GM23338 (cell line): ENCODE data around the gene DCAF11. TPM values are rescaled to one million over a fixed set of nuclear protein-coding genes. Genes with fewer than 3 reads are reported as not detected.
A peak's percentile ranks its signal among the peaks of the same experiment; 100 is the strongest.

ENCODE experiments used
- ATAC-seq: fragments of 200-7000 bp; cut with Tn5 transposase; 3 replicates; pipeline ENCODE4 v1.9.1; 2020
- DNase-seq: peaks from one replicate; pipeline ENCODE4 v3.0.0-alpha.2; 2015; ENCODE audit warnings: low spot score
- H2AFZ ChIP-seq: fragments of 200-600 bp; sonication (generic); 2 replicates; pipeline ENCODE4 v1.8.0; 2016; ENCODE audit warnings: antibody characterized with exemption, mild to moderate bottlenecking, moderate library complexity
- H3F3A ChIP-seq: fragments of 200-600 bp; sonication (generic); replicated peaks from 2 replicates; pipeline ENCODE4 v1.8.0; 2017; ENCODE audit warnings: antibody characterized with exemption, mixed run types, low read depth
- H3K27ac ChIP-seq: fragments of 200-600 bp; sonication (generic); 2 replicates; pipeline ENCODE4 v1.6.1; 2016; ENCODE audit warnings: low read depth
- H3K27me3 ChIP-seq: fragments of 200-600 bp; sonication (generic); 2 replicates; pipeline ENCODE4 v1.8.0; 2016; ENCODE audit warnings: mild to moderate bottlenecking, mixed run types, moderate library complexity; ENCODE audit not compliant: insufficient read depth
- H3K36me3 ChIP-seq: fragments of 200-600 bp; sonication (generic); 2 replicates; pipeline ENCODE4 v1.8.0; 2016; ENCODE audit warnings: mild to moderate bottlenecking; ENCODE audit not compliant: insufficient read depth
- H3K4me1 ChIP-seq: fragments of 200-600 bp; sonication (generic); 2 replicates; pipeline ENCODE4 v1.8.0; 2016; ENCODE audit warnings: mild to moderate bottlenecking, moderate library complexity; ENCODE audit not compliant: insufficient read depth
- H3K4me2 ChIP-seq: fragments of 200-600 bp; sonication (generic); 2 replicates; pipeline ENCODE4 v1.7.1; 2017; ENCODE audit warnings: mixed run types
- H3K4me3 ChIP-seq: fragments of 200-600 bp; sonication (generic); 2 replicates; pipeline ENCODE4 v1.6.1; 2016; ENCODE audit warnings: mixed run types
- H3K79me2 ChIP-seq: fragments of 200-600 bp; sonication (generic); replicated peaks from 2 replicates; pipeline ENCODE4 v1.8.0; 2017; ENCODE audit warnings: mild to moderate bottlenecking; ENCODE audit not compliant: insufficient read depth
- H3K9me2 ChIP-seq: fragments of 200-600 bp; sonication (generic); 2 replicates; pipeline ENCODE4 v1.8.0; 2017; ENCODE audit not compliant: insufficient read depth
- H4K20me1 ChIP-seq: fragments of 200-600 bp; sonication (generic); replicated peaks from 2 replicates; pipeline ENCODE4 v1.8.0; 2017; ENCODE audit warnings: mild to moderate bottlenecking; ENCODE audit not compliant: insufficient read depth
- H3K27ac Mint-ChIP-seq: 2 replicates; pipeline ENCODE4 v1.8.0; 2020; ENCODE audit warnings: inconsistent platforms, mild to moderate bottlenecking, moderate library complexity, mixed read lengths
- H3K27me3 Mint-ChIP-seq: 3 replicates; pipeline ENCODE4 v1.8.0; 2022; ENCODE audit warnings: low read depth, mild to moderate bottlenecking, moderate library complexity, mixed read lengths, inconsistent platforms; ENCODE audit not compliant: insufficient read depth, poor library complexity
- H3K36me3 Mint-ChIP-seq: 3 replicates; pipeline ENCODE4 v1.8.0; 2021; ENCODE audit warnings: low read depth, mild to moderate bottlenecking, inconsistent platforms, moderate library complexity, mixed read lengths
- H3K4me1 Mint-ChIP-seq: 3 replicates; pipeline ENCODE4 v1.8.0; 2020; ENCODE audit warnings: mild to moderate bottlenecking, inconsistent platforms, mixed read lengths
- H3K4me3 Mint-ChIP-seq: 3 replicates; pipeline ENCODE4 v1.8.0; 2021; ENCODE audit warnings: moderate library complexity, mild to moderate bottlenecking, inconsistent platforms, mixed read lengths
- H3K9me3 Mint-ChIP-seq: 3 replicates; pipeline ENCODE4 v1.8.0; 2020; ENCODE audit warnings: moderate library complexity, mild to moderate bottlenecking, inconsistent platforms, mixed read lengths
- CREB1 ChIP-seq: fragments of 250-450 bp; sonication (Bioruptor Pico); IDR thresholded peaks from 2 replicates; pipeline ENCODE4 v1.5.0; 2020; ENCODE audit warnings: low read depth, mild to moderate bottlenecking, moderate library complexity
- CTCF ChIP-seq, 2 experiments: fragments of 200-600 bp in 1 of 2; sonication (generic) in 1 of 2; conservative IDR thresholded peaks; 2 replicates each; pipeline versions ENCODE4 v1.5.1 to v1.6.1; 2016 to 2017; ENCODE audit warnings: antibody characterized with exemption in 2 of 2, low read depth in 2 of 2, mild to moderate bottlenecking in 2 of 2, moderate library complexity in 1 of 2
- EZH2 ChIP-seq: fragments of 200-600 bp; sonication (generic); IDR thresholded peaks from one replicate; pipeline ENCODE4 v1.8.0; 2017; ENCODE audit warnings: antibody characterized with exemption, mild to moderate bottlenecking, low read depth; ENCODE audit not compliant: unreplicated experiment
- EZH2phosphoT487 ChIP-seq: fragments of 200-600 bp; sonication (generic); IDR thresholded peaks from one replicate; pipeline ENCODE4 v1.8.1; 2018; ENCODE audit warnings: antibody characterized with exemption; ENCODE audit not compliant: unreplicated experiment
- JUNB ChIP-seq: IDR thresholded peaks from one replicate; pipeline ENCODE4 v1.6.1; 2016; ENCODE audit warnings: antibody characterized with exemption; ENCODE audit not compliant: unreplicated experiment
- NANOG ChIP-seq: IDR thresholded peaks from 2 replicates; pipeline ENCODE4 v1.6.1; 2016; ENCODE audit warnings: antibody characterized with exemption, borderline replicate concordance
- POLR2AphosphoS5 ChIP-seq: IDR thresholded peaks from 2 replicates; pipeline ENCODE4 v1.6.1; 2016; ENCODE audit warnings: antibody characterized with exemption, low read depth
- REST ChIP-seq: IDR thresholded peaks from one replicate; pipeline ENCODE4 v1.6.1; 2018; ENCODE audit warnings: antibody characterized with exemption; ENCODE audit not compliant: unreplicated experiment
- STAT1 ChIP-seq: IDR thresholded peaks from one replicate; pipeline ENCODE4 v1.6.1; 2016; ENCODE audit warnings: antibody characterized with exemption; ENCODE audit not compliant: unreplicated experiment
- ZNF114 ChIP-seq: fragments of 250-450 bp; sonication (Bioruptor Pico); IDR thresholded peaks from 2 replicates; pipeline ENCODE4 v1.5.0; 2020; ENCODE audit warnings: mild to moderate bottlenecking, moderate library complexity
- ZNF331 ChIP-seq: fragments of 250-450 bp; sonication (Bioruptor Pico); IDR thresholded peaks from 2 replicates; pipeline ENCODE4 v1.5.0; 2020; ENCODE audit warnings: low read depth, mild to moderate bottlenecking, moderate library complexity
- polyA plus RNA-seq: library from polyadenylated mRNA; unstranded; fragments of >200 nt; fragmentation: Nextera tagmentation; extraction: Ambion mirVana; gene quantifications from 2 replicates; pipeline ENCODE4 v1.2.1, GENCODE V29; 2016
- total RNA-seq: library from RNA; depleted of rRNA; stranded (reverse); fragments of >200 nt; shearing (Covaris generic); gene quantifications from 2 replicates; pipeline ENCODE4 v1.2.3, GENCODE V29; 2014
- TF ChIP-seq, protein P1 (sequence below): IDR thresholded peaks from 2 replicates; pipeline ENCODE4 v1.6.1; 2016; ENCODE audit warnings: antibody characterized with exemption

DCAF11 gene
- total and polyA plus RNA-seq, 2 experiments from 2014 or later, result 18.6 to 93.2 TPM

DNA sequence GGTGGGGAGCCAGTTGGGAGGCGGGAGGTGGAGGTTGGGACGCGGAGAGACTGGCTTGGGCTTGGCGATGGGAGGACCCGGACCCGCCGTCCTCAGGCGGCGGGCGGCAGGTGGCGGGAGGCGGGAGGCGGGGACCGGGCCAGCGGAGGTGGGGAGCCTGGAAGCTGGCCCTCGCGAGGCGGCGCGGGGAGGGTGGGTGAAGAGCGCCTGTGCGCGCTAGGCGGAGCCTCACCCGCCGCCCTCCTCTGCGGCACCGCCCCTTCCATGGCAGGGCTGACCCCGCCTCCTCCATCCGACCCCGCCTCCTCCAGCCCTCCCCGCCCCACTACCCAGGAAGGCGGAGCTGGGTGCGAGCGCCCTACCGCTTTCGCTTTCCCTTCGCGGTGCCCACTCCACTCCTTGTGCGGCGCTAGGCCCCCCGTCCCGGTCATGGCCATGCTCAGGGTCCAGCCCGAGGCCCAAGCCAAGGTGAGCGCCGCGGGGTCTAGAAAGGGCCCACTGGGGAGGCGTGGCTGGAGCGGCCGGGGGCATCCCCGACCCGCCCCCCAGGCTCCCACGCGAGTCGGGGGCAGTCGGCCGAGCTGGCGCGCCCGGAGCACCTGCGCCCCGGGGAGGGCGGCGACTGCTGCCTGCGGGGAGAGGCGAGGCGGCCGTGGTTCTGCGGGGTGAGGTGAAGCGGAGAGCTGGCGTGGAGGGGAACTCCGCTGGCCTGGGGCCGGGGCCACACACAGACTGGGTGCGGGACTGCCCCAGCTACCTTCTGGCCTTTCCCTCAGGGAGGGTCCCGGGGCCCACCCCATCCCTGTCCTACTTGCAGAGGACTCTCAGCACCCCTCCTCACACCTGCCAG lies 21.5 kb downstream of the DCAF11 start, which contains the start of gene PSME1:
TSS of gene PSME1 (plus strand) at position 361 of the 850 bp plus-strand sequence. CDS start at position 430, 69 bp downstream.
- peaks cover 33% of the 10 kb centered on the region for H3K36me3 Mint-ChIP-seq
- peaks cover 9% of the 10 kb centered on the region for H4K20me1 ChIP-seq
- H2AFZ ChIP-seq, result peak within 1 kb of the TSS; percentile 97
- ATAC-seq, result peak; percentile 88
- peaks cover 20% of the 10 kb centered on the region for H3K79me2 ChIP-seq
- peak within 1 kb of the TSS; percentile 96 for H3K4me3 ChIP-seq
- peak within 1 kb of the TSS; percentile 87 for H3K4me2 ChIP-seq
- peak within 1 kb of the TSS; percentile 10; the same call in 1 of the 2 replicates for H3K27ac Mint-ChIP-seq
- peaks cover 22% of the 10 kb centered on the region for H3K4me1 ChIP-seq
- peaks cover 26% of the 10 kb centered on the region for H3K27me3 Mint-ChIP-seq
- peaks cover 24% of the 10 kb centered on the region for H3F3A ChIP-seq
- H3K9me3 Mint-ChIP-seq, result no peaks in the 10 kb centered on the region
- peaks cover 14% of the 10 kb centered on the region; the same call in 1 of the 2 replicates for H3K36me3 ChIP-seq
- TF ChIP-seq EZH2, result no peak
- TF ChIP-seq POLR2AphosphoS5, result peak; percentile 80
- peak within 1 kb of the TSS; percentile 84; the same call in 1 of the 2 replicates for H3K27ac ChIP-seq
- H3K9me2 ChIP-seq, result no peaks in the 10 kb centered on the region
- H3K27me3 ChIP-seq, result no peaks in the 10 kb centered on the region
- peak; percentile 96 for DNase-seq
- peaks cover 46% of the 10 kb centered on the region for H3K4me1 Mint-ChIP-seq
- H3K4me3 Mint-ChIP-seq, result peak within 1 kb of the TSS; percentile 79

DNA sequence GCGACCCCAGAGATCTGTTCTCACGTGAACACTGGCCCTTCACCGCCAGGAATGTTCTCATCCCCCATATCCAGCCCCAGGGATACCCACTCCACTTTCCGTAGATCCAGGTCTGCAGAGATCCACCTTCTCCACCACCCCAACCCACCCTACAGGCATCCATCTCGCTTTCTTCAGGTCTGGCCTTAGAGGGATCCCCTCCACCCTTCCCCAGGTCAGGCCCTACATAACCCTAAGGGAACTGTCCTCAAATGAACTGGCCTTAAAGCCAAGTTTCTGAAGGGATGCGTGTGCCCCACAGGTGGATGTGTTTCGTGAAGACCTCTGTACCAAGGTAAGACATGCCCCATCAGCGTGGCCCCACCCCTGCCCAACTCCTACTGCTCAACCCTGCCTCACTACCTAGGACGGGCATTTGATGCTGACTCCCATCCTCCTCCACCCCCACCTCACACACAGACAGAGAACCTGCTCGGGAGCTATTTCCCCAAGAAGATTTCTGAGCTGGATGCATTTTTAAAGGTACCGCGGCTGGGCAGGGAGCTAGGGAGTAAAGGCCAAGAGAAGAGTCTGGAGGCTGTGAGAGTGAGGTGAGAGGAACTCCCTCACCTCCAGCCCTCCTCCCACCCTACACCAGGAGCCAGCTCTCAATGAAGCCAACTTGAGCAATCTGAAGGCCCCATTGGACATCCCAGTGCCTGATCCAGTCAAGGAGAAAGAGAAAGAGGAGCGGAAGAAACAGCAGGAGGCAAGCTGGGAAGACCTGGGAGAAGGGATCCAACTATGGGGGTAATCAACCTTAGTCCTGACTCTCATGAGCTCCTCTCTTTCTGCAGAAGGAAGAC lies 22.3 kb downstream of the DCAF11 start:
- ATAC-seq (no peak), DNase-seq (peak; percentile 13)
- H3K27ac ChIP-seq, result no peak overlapping the region
- H3K4me3 ChIP-seq, result peak overlapping the region; percentile 96
- peaks cover 14% of the 10 kb centered on the region; the same call in 1 of the 2 replicates for H3K36me3 ChIP-seq
- H3K4me1 Mint-ChIP-seq, result peaks cover 43% of the 10 kb centered on the region
- peak overlapping the region; percentile 87 for H3K4me2 ChIP-seq
- no peaks in the 10 kb centered on the region for H3K9me2 ChIP-seq
- no peaks in the 10 kb centered on the region for H3K9me3 Mint-ChIP-seq
- H3K4me1 ChIP-seq, result peaks cover 19% of the 10 kb centered on the region
- peaks cover 33% of the 10 kb centered on the region for H3K36me3 Mint-ChIP-seq
- peaks cover 25% of the 10 kb centered on the region for H3F3A ChIP-seq
- H3K27me3 Mint-ChIP-seq, result peaks cover 25% of the 10 kb centered on the region
- peaks cover 20% of the 10 kb centered on the region for H3K79me2 ChIP-seq
- no peaks in the 10 kb centered on the region for H3K27me3 ChIP-seq
- peak overlapping the region; percentile 79 for H3K4me3 Mint-ChIP-seq
- H3K27ac Mint-ChIP-seq, result no peak overlapping the region
- peaks cover 9% of the 10 kb centered on the region for H4K20me1 ChIP-seq
- H2AFZ ChIP-seq, result no peak overlapping the region
- no peak for TF ChIP-seq CTCF (conservative IDR thresholded peaks at IDR 0.05; ENCODE audit: low read depth in 2 of 2)
- TF ChIP-seq CREB1, result no peak
- TF ChIP-seq REST, result no peak
- no peak for TF ChIP-seq EZH2
- TF ChIP-seq EZH2phosphoT487, result no peak
- TF ChIP-seq POLR2AphosphoS5, result no peak; the same call in 1 of the 2 replicates
- TF ChIP-seq JUNB, result no peak
- no peak for TF ChIP-seq ZNF331
- no peak for TF ChIP-seq ZNF114 (CRISPR knock-in tag)
- TF ChIP-seq, protein P1, sequence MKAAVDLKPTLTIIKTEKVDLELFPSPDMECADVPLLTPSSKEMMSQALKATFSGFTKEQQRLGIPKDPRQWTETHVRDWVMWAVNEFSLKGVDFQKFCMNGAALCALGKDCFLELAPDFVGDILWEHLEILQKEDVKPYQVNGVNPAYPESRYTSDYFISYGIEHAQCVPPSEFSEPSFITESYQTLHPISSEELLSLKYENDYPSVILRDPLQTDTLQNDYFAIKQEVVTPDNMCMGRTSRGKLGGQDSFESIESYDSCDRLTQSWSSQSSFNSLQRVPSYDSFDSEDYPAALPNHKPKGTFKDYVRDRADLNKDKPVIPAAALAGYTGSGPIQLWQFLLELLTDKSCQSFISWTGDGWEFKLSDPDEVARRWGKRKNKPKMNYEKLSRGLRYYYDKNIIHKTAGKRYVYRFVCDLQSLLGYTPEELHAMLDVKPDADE, result no peak
- no peak for TF ChIP-seq STAT1
- no peak for TF ChIP-seq NANOG
